HepG2 (cell line): ENCODE results near the gene DOCK10. TPM values are rescaled to one million over a fixed set of nuclear protein-coding genes. Genes with fewer than 3 reads are reported as not detected.

Source experiments
- ATAC-seq: fragments of 200-7000 bp; cut with Tn5 transposase; 3 replicates; pipeline ENCODE4 v1.9.1; 2020; ENCODE audit warnings: mild to moderate bottlenecking, moderate library complexity
- BruUV-seq: library from RNA; stranded (reverse); fragments of 400-500 nt; replicated peaks from 2 replicates; lab custom pipeline; 2021; lab: Mats Ljungman, UMichigan
- CTCF ChIA-PET: fragments of 300-600 bp; formaldehyde crosslinking; extraction: SDS; loops from one replicate; lab custom pipeline; 2021; ENCODE audit warnings: low total read pairs, inconsistent platforms, low intra/inter-chr PET ratio; lab: Yijun Ruan, JAX
- POLR2A ChIA-PET: fragments of 350-600 bp; sonication (Branson Sonifier 250); formaldehyde crosslinking; loops from one replicate; lab custom pipeline; 2020; ENCODE audit warnings: antibody characterized with exemption, inconsistent platforms; lab: Yijun Ruan, JAX
- DNase-seq: peaks from one replicate; pipeline ENCODE4 v3.0.0-alpha.2; 2015; ENCODE audit warnings: low spot score
- FAIRE-seq: peaks from 3 replicates; lab custom pipeline; 2011; peaks lifted over from hg19 to GRCh38; lab: Jason Lieb, UNC
- H2AFZ ChIP-seq: one replicate; pipeline ENCODE4 v1.6.1; 2011; ENCODE audit warnings: low read length, inconsistent platforms
- H3K27ac ChIP-seq: fragments of 300-600 bp; 3 replicates; pipeline ENCODE4 v1.8.0; 2011; ENCODE audit warnings: mixed run types, mild to moderate bottlenecking, mixed read lengths, low read length, inconsistent platforms; ENCODE audit not compliant: insufficient read depth; ENCODE audit errors: extremely low read length
- H3K27me3 ChIP-seq, 2 experiments: fragments of 200-600 bp in 1 of 2; 2 replicates in 1 of 2; 3 replicates in 1 of 2; pipeline versions ENCODE4 v1.6.0 to v1.8.0; 2011; ENCODE audit warnings: low read length in 2 of 2, mild to moderate bottlenecking in 2 of 2, moderate library complexity in 2 of 2, inconsistent platforms in 1 of 2; ENCODE audit not compliant: insufficient read depth in 2 of 2, control insufficient read depth in 1 of 2
- H3K36me3 ChIP-seq, 2 experiments: fragments of 200-600 bp in 1 of 2; replicated peaks in 1 of 2; 2 replicates in 1 of 2; 3 replicates in 1 of 2; pipeline versions ENCODE4 v1.5.1 to v1.8.0; 2011; ENCODE audit warnings: low read length in 2 of 2, inconsistent platforms in 1 of 2; ENCODE audit not compliant: insufficient read depth in 2 of 2, control insufficient read depth in 1 of 2
- H3K4me1 ChIP-seq: 2 replicates; pipeline ENCODE4 v1.5.1; 2012; ENCODE audit warnings: low read length, inconsistent platforms; ENCODE audit not compliant: insufficient read depth
- H3K4me2 ChIP-seq: 2 replicates; pipeline ENCODE4 v1.6.0; 2011; ENCODE audit warnings: low read depth, low read length, inconsistent platforms
- H3K4me3 ChIP-seq, 3 experiments: fragments of 200-600 bp in 1 of 3; sonication (generic), shearing (Covaris generic) in 1 of 3; replicated peaks in 1 of 3; 2 replicates each; pipeline ENCODE4 v1.5.1; 2011 to 2016; ENCODE audit warnings: low read length in 3 of 3, inconsistent platforms in 2 of 3, low read depth in 2 of 3, mild to moderate bottlenecking in 2 of 3, control low read depth in 1 of 3, mixed read lengths in 1 of 3; ENCODE audit not compliant: insufficient read depth in 1 of 3
- H3K79me2 ChIP-seq: one replicate; pipeline ENCODE4 v1.6.1; 2011; ENCODE audit warnings: low read length, inconsistent platforms; ENCODE audit not compliant: insufficient read depth
- H3K9ac ChIP-seq: 2 replicates; pipeline ENCODE4 v1.6.0; 2011; ENCODE audit warnings: mild to moderate bottlenecking, low read depth, low read length, inconsistent platforms; ENCODE audit not compliant: insufficient read depth
- H3K9me3 ChIP-seq: 2 replicates; pipeline ENCODE4 v1.5.1; 2012; ENCODE audit warnings: mild to moderate bottlenecking, low read length
- H4K20me1 ChIP-seq: 2 replicates; pipeline ENCODE4 v1.6.0; 2011; ENCODE audit warnings: inconsistent platforms, mild to moderate bottlenecking, low read length, moderate library complexity; ENCODE audit not compliant: insufficient read depth
- CEBPG ChIP-seq: IDR thresholded peaks from 2 replicates; pipeline ENCODE4 v1.6.1; 2016
- HOXA7 ChIP-seq: sonication (generic); formaldehyde crosslinking; IDR thresholded peaks from 2 replicates; pipeline ENCODE4 v1.8.1; 2022; ENCODE audit warnings: mild to moderate bottlenecking, missing genetic modification reagents, moderate library complexity
- JUNB ChIP-seq: sonication (generic); formaldehyde crosslinking; IDR thresholded peaks from 2 replicates; pipeline ENCODE4 v1.8.0; 2022; ENCODE audit warnings: missing genetic modification reagents, mild to moderate bottlenecking, borderline replicate concordance
- MTA1 ChIP-seq: sonication (generic); formaldehyde crosslinking; IDR thresholded peaks from 2 replicates; pipeline ENCODE4 v1.4.0; 2020; ENCODE audit warnings: missing genetic modification reagents, mild to moderate bottlenecking, borderline replicate concordance
- RBM39 ChIP-seq: fragments of 200-400 bp; formaldehyde crosslinking; IDR thresholded peaks from one replicate; pipeline ENCODE4 v1.6.1; 2018; ENCODE audit warnings: antibody characterized with exemption, mild to moderate bottlenecking, low read depth, low read length; ENCODE audit not compliant: poor library complexity, severe bottlenecking
- SNAPC2 ChIP-seq: sonication (generic); formaldehyde crosslinking; IDR thresholded peaks from 2 replicates; pipeline ENCODE4 v1.8.1; 2022; ENCODE audit warnings: mild to moderate bottlenecking, missing genetic modification reagents
- SP140L ChIP-seq: sonication (generic); formaldehyde crosslinking; IDR thresholded peaks from 2 replicates; pipeline ENCODE4 v1.4.0; 2020; ENCODE audit warnings: missing genetic modification reagents, borderline replicate concordance
- TOE1 ChIP-seq: sonication (generic); formaldehyde crosslinking; IDR thresholded peaks from 2 replicates; pipeline ENCODE4 v1.4.0; 2020; ENCODE audit warnings: mild to moderate bottlenecking, missing genetic modification reagents
- ZBTB37 ChIP-seq: sonication (generic); formaldehyde crosslinking; IDR thresholded peaks from 2 replicates; pipeline ENCODE4 v1.4.0; 2020; ENCODE audit warnings: mild to moderate bottlenecking, missing genetic modification reagents
- ZFP90 ChIP-seq: sonication (generic); formaldehyde crosslinking; IDR thresholded peaks from 2 replicates; pipeline ENCODE4 v1.8.0; 2022; ENCODE audit warnings: missing genetic modification reagents, mild to moderate bottlenecking, inconsistent platforms, borderline replicate concordance
- ZFX ChIP-seq: sonication (generic); formaldehyde crosslinking; IDR thresholded peaks from 2 replicates; pipeline ENCODE4 v1.4.0; 2020; ENCODE audit warnings: mild to moderate bottlenecking, low read depth, missing genetic modification reagents, moderate library complexity
- ZNF24 ChIP-seq: fragments of 450-650 bp; IDR thresholded peaks from 2 replicates; pipeline ENCODE4 v1.6.1; 2017; ENCODE audit warnings: antibody characterized with exemption, mild to moderate bottlenecking
- ZSCAN12 ChIP-seq: sonication (generic); formaldehyde crosslinking; IDR thresholded peaks from 2 replicates; pipeline ENCODE4 v1.9.0; 2021; ENCODE audit warnings: mild to moderate bottlenecking, missing genetic modification reagents
- WGBS: methylation state at CpG from one replicate; pipeline ENCODE4 v1.1.6; 2017; ENCODE audit warnings: low lambda C conversion rate; 5-methylcytosine and 5-hydroxymethylcytosine counted together
- in situ Hi-C: cut with HindIII; loops from 2 replicates; pipeline ENCODE4 v1.10.0; 2017; ENCODE audit warnings: low pct_unique_long_range_greater_than_20kb; ENCODE audit not compliant: extremely low pct_ligation_motif_present
- intact Hi-C: fragments of 100-400 bp; cut with micrococcal nuclease; formaldehyde crosslinking; loops from one replicate; pipeline ENCODE4 v1.10.0; 2022; ENCODE audit not compliant: unreplicated experiment
- polyA plus RNA-seq, 8 experiments: library from polyadenylated mRNA; depleted of rRNA in 3 of 8; stranded (reverse) in 7 of 8; unstranded in 1 of 8; fragments of >200 nt; fragmentation: Illumina TruSeq in 4 of 8; extraction: Trizol in 4 of 8; gene quantifications; 2 replicates each; pipeline versions ENCODE4 v1.2.1 to v1.2.3, GENCODE V29; 2011 to 2016; ENCODE audit warnings: low read depth in 4 of 8, missing spikeins in 1 of 8, mixed read lengths in 1 of 8; ENCODE audit not compliant: insufficient read depth in 1 of 8
- total RNA-seq, 5 experiments: library from RNA; depleted of rRNA; stranded (reverse); fragments of >200 nt; fragmentation: Illumina TruSeq; extraction: Trizol; gene quantifications; 2 replicates each; pipeline ENCODE4 v1.2.3, GENCODE V29; 2016; ENCODE audit warnings: low read depth in 1 of 5
- TF ChIP-seq, protein P1 (sequence below): sonication (generic); formaldehyde crosslinking; IDR thresholded peaks from 2 replicates; pipeline ENCODE4 v1.4.0; 2020; ENCODE audit warnings: missing genetic modification reagents, borderline replicate concordance
- TF ChIP-seq, protein P2 (sequence below): sonication (generic); formaldehyde crosslinking; conservative IDR thresholded peaks from 2 replicates; pipeline ENCODE4 v1.8.1; 2023; ENCODE audit warnings: missing genetic modification reagents
- TF ChIP-seq, protein P3 (sequence below): sonication (generic); formaldehyde crosslinking; IDR thresholded peaks from 2 replicates; pipeline ENCODE4 v1.5.1; 2020; ENCODE audit warnings: missing genetic modification reagents, mild to moderate bottlenecking, borderline replicate concordance

The DOCK10 gene
- total and polyA plus RNA-seq, 2 of the 13 experiments (the other 11 are each of a cell fraction or from before 2014, with no cell fraction given): not detected

DNA sequence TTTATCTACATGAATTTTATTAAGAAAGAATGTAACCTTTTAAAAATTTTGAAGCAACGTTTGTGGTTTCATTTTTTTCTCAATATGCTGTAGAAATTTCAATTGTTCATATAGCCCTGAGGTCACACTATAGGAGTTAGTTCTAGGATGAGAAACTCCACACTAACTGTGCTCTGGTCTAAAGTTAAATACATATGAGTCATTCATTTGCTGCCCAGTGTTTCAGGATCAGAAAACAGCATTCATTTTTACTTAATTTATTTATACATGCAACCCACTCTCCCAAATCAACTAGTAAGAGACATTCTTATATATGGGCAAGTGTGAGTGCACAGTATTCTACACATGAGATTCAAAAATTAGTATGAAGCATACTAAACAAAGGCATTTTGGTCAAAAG lies 137.9 kb downstream of the DOCK10 start:
- WGBS: 1% methylated on average over 1 of the region's 1 CpG
- no peaks in the 10 kb centered on the region for H4K20me1 ChIP-seq
- H3K36me3 ChIP-seq: no peaks in the 10 kb centered on the region
- CTCF ChIA-PET: no interaction called here
- POLR2A ChIA-PET: no interaction called here
- H3K9ac ChIP-seq: no peak overlapping the region
- no peak for ATAC-seq
- in situ Hi-C loops (no loop called here), intact Hi-C loops (no loop called here)
- H3K4me2 ChIP-seq: no peak overlapping the region
- no peak for FAIRE-seq
- H3K27ac ChIP-seq: no peak overlapping the region
- no peak overlapping the region for H3K4me3 ChIP-seq
- no peak for DNase-seq
- no peak overlapping the region for H2AFZ ChIP-seq
- BruUV-seq: no TSS peak
- H3K9me3 ChIP-seq: no peaks in the 10 kb centered on the region
- no peaks in the 10 kb centered on the region for H3K4me1 ChIP-seq
- no peaks in the 10 kb centered on the region for H3K79me2 ChIP-seq
- no peaks in the 10 kb centered on the region for H3K27me3 ChIP-seq
- TF ChIP-seq RBM39 (no peak), ZBTB37 (no peak), MTA1 (no peak), SP140L (CRISPR knock-in tag) (no peak), ZNF24 (no peak), ZFX (no peak), TOE1 (CRISPR knock-in tag) (no peak), ZFP90 (CRISPR knock-in tag) (no peak), ZSCAN12 (no peak), HOXA7 (no peak), JUNB (CRISPR knock-in tag) (no peak), SNAPC2 (CRISPR knock-in tag) (no peak), CEBPG (no peak)
- TF ChIP-seq, protein P1, sequence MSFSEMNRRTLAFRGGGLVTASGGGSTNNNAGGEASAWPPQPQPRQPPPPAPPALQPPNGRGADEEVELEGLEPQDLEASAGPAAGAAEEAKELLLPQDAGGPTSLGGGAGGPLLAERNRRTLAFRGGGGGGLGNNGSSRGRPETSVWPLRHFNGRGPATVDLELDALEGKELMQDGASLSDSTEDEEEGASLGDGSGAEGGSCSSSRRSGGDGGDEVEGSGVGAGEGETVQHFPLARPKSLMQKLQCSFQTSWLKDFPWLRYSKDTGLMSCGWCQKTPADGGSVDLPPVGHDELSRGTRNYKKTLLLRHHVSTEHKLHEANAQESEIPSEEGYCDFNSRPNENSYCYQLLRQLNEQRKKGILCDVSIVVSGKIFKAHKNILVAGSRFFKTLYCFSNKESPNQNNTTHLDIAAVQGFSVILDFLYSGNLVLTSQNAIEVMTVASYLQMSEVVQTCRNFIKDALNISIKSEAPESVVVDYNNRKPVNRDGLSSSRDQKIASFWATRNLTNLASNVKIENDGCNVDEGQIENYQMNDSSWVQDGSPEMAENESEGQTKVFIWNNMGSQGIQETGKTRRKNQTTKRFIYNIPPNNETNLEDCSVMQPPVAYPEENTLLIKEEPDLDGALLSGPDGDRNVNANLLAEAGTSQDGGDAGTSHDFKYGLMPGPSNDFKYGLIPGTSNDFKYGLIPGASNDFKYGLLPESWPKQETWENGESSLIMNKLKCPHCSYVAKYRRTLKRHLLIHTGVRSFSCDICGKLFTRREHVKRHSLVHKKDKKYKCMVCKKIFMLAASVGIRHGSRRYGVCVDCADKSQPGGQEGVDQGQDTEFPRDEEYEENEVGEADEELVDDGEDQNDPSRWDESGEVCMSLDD: no peak
- TF ChIP-seq, protein P2, sequence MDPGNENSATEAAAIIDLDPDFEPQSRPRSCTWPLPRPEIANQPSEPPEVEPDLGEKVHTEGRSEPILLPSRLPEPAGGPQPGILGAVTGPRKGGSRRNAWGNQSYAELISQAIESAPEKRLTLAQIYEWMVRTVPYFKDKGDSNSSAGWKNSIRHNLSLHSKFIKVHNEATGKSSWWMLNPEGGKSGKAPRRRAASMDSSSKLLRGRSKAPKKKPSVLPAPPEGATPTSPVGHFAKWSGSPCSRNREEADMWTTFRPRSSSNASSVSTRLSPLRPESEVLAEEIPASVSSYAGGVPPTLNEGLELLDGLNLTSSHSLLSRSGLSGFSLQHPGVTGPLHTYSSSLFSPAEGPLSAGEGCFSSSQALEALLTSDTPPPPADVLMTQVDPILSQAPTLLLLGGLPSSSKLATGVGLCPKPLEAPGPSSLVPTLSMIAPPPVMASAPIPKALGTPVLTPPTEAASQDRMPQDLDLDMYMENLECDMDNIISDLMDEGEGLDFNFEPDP (CRISPR knock-in tag): no peak
- TF ChIP-seq, protein P3, sequence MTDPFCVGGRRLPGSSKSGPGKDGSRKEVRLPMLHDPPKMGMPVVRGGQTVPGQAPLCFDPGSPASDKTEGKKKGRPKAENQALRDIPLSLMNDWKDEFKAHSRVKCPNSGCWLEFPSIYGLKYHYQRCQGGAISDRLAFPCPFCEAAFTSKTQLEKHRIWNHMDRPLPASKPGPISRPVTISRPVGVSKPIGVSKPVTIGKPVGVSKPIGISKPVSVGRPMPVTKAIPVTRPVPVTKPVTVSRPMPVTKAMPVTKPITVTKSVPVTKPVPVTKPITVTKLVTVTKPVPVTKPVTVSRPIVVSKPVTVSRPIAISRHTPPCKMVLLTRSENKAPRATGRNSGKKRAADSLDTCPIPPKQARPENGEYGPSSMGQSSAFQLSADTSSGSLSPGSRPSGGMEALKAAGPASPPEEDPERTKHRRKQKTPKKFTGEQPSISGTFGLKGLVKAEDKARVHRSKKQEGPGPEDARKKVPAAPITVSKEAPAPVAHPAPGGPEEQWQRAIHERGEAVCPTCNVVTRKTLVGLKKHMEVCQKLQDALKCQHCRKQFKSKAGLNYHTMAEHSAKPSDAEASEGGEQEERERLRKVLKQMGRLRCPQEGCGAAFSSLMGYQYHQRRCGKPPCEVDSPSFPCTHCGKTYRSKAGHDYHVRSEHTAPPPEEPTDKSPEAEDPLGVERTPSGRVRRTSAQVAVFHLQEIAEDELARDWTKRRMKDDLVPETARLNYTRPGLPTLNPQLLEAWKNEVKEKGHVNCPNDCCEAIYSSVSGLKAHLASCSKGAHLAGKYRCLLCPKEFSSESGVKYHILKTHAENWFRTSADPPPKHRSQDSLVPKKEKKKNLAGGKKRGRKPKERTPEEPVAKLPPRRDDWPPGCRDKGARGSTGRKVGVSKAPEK (CRISPR knock-in tag): no peak
